Adipocyte (in vitro differentiated cells): ENCODE data around the gene KPNA5.
"Not testable (repeated sequence)": the region's sequence is repeated elsewhere in the genome, so short reads cannot be mapped to it uniquely, and the experiment has no call there.

Source experiments
- DNase-seq: peaks from one replicate; pipeline ENCODE4 v3.0.0-alpha.2; 2015; ENCODE audit warnings: low read depth
- H3K27me3 ChIP-seq: replicated peaks from 2 replicates; pipeline ENCODE4 v1.7.0; 2013; ENCODE audit warnings: mild to moderate bottlenecking, low read length, moderate library complexity; ENCODE audit not compliant: control insufficient read depth, insufficient read depth
- H3K36me3 ChIP-seq: 2 replicates; pipeline ENCODE4 v1.7.0; 2013; ENCODE audit warnings: low read length, mild to moderate bottlenecking, moderate library complexity; ENCODE audit not compliant: control insufficient read depth, insufficient read depth, severe bottlenecking
- H3K4me1 ChIP-seq: 2 replicates; pipeline ENCODE4 v1.7.0; 2013; ENCODE audit warnings: mild to moderate bottlenecking, low read length, moderate library complexity; ENCODE audit not compliant: control insufficient read depth, insufficient read depth
- H3K4me3 ChIP-seq: 2 replicates; pipeline ENCODE4 v1.7.0; 2013; ENCODE audit warnings: mild to moderate bottlenecking, low read length, moderate library complexity
- H3K9ac ChIP-seq: 2 replicates; pipeline ENCODE4 v1.7.0; 2013; ENCODE audit warnings: mild to moderate bottlenecking, low read length, moderate library complexity
- H3K9me3 ChIP-seq: 2 replicates; pipeline ENCODE4 v1.7.0; 2013; ENCODE audit warnings: mild to moderate bottlenecking, low read length, moderate library complexity; ENCODE audit not compliant: control insufficient read depth

Gene KPNA5

DNA sequence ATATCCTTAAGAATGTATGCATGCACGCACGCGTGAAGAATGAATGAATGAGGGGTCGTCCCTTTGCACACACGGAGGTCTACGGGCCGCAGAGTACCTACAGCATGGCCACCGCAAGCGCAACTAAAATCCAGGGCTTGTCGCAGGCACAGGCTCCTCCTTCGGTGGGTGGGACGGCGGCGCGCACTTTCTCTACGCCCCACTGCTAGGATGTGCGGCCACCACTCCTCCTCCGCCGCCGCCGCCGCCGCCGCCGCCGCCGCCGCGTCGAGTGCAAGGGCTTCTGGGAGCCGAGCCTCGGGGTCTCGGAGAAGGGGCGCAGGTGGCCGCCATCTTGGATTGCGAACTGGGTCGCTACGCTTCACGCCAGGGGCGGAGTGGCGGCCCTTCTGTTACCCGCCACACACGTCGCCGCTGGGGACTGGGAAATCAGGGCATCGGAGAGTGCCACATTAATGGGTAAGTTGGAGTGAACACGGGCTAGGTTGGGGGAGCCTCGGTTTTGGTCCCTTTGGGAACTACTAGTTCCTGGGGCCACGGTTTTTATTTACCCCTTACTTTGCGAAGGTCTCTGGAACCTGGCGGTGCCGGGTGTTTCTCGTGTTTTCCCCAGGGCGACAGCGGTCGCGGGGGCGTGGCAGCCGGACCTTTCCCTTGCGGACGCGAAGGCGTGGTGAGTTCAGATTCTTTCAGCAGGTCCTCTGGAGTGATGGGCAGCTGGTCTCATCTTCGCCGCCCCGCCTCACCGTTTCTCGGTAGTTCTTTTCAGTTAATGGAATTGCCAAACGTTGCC, at the start of gene KPNA5:
Gene KPNA5 (plus strand): TSS at position 332 of the 793 bp plus-strand sequence. CDS start 124 bp downstream, at position 456.
- Histone ChIP-seq H3K9me3 (no peaks in the 10 kb centered on the region), H3K4me3 (peak within 1 kb of the TSS; percentile 96), H3K9ac (peak within 1 kb of the TSS; percentile 96), H3K36me3 (peaks cover 3% of the 10 kb centered on the region), H3K27me3 (no peaks in the 10 kb centered on the region), H3K4me1 (peaks cover 18% of the 10 kb centered on the region)
- DNase-seq = peak; percentile 95

DNA sequence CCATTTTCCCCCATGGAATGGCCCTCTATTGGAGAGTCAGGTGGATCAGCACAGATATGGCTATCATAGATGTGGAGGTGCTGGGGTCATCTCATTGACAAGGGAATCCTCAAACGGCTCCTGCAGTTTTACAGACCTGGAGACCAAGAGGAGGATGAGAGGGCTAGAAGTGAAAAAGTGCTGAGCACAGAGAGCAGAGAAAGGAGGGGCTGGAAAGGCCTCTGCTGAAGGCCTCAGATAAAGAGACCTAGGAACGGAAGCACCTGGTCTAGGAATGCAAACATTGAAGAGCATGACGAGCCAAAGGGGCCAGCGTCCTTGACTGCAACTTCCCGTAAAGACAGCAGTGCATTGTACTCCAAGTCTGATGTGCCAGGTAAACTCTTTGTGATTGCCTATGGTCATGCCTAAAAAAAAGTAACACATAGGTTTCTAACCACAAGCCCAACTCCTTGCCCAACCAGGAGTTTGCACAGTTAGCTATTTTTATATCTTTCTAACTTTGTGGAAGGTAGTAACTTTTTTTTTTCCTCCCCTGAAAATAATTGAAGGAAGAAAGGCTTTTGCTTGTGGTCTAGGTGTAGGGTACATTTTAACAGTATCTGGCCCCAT, 49.5 kb upstream of the KPNA5 start:
- H3K36me3 ChIP-seq = peaks cover 16% of the 10 kb centered on the region
- no peaks in the 10 kb centered on the region for H3K4me1 ChIP-seq
- no peaks in the 10 kb centered on the region for H3K27me3 ChIP-seq
- no peak for DNase-seq
- H3K9me3 ChIP-seq = no peaks in the 10 kb centered on the region
- no peak overlapping the region for H3K9ac ChIP-seq
- no peak overlapping the region for H3K4me3 ChIP-seq

DNA sequence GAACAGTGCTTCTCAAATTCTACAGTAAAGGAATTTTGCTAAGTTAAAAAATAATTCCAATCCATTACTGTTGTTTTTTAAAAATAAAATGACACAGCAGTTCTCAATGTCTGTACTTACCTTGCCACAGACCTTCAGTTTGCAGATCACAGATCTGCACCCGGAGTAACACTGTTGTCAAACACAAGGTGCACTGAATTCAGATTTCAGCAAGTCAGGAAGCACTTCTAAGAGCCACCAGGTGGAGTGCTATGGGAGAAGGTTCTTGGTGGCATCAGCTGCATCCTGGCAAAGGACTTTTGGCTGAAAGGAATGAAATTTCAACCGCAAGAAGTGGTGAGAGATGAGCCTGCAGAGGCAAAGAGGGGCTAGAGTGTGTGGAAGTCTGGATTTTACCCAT, 47.3 kb upstream of the KPNA5 start:
- Histone ChIP-seq H3K9ac (no peak overlapping the region), H3K9me3 (no peaks in the 10 kb centered on the region), H3K27me3 (no peaks in the 10 kb centered on the region), H3K36me3 (peaks cover 17% of the 10 kb centered on the region), H3K4me3 (no peak overlapping the region), H3K4me1 (no peaks in the 10 kb centered on the region)
- no peak for DNase-seq

DNA sequence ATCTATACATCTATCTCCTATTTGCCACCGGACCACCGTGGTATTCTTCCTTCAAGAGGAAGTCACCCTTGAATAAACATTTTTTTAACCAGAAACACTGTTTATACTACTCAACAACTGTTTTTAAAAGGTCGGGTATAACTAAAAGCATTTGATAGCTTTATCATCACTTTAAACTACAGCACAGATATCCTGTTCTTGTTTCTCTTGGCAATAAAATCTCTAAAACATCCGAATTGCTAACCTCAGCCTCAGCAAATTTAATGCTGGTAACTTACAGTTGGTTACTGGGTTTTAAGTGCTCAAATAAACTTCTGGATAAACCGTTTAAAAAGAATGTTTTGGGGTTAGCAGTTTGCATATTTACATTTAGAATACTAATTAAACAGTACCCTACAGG, 32.9 kb upstream of the KPNA5 start:
- no peaks in the 10 kb centered on the region for H3K9me3 ChIP-seq
- H3K27me3 ChIP-seq = no peaks in the 10 kb centered on the region
- DNase-seq = peak; percentile 26
- no peak overlapping the region for H3K4me3 ChIP-seq
- no peaks in the 10 kb centered on the region for H3K4me1 ChIP-seq
- no peak overlapping the region for H3K9ac ChIP-seq
- peaks cover 31% of the 10 kb centered on the region for H3K36me3 ChIP-seq

DNA sequence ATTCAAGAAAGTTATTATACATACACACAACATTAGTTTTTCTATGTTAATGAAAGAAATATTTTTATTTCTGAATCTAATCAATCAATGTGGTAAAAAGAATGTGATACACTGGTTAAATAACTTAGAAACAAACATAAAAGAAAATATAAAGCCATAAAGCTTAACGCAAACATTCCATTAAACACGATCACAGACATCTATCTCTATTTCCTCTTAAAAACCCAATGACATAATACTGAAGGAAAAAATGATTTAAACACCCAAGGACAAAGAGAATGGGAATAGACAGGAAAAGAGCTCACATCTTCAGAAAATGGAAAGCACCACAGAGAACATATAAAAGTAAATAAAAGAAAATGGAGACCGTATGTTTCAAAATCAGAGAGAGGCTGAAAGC, 31.9 kb upstream of the KPNA5 start:
- H3K9me3 ChIP-seq = no peaks in the 10 kb centered on the region

DNA sequence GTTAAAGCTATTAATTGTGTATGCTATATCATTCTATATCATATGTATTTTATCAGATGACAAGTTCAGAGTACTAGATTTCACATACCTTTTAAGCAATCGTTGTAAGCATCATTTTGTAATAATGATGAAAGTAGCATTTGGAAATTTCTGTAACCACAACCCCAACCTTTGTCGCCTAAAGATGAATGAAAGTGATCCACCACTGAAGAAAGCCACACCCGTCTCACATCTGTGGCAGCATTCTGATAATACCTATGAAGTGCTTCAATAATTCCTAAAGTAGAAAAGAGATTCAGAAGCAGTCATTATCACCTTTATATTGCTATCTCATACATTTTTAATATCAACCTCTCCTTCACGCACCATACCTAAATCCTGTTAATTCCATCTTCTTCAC, 29.1 kb upstream of the KPNA5 start:
- peaks cover under 1% of the 10 kb centered on the region for H3K4me1 ChIP-seq
- no peak for DNase-seq
- H3K9ac ChIP-seq = no peak overlapping the region
- peaks cover 42% of the 10 kb centered on the region for H3K36me3 ChIP-seq
- no peaks in the 10 kb centered on the region for H3K27me3 ChIP-seq
- no peaks in the 10 kb centered on the region for H3K9me3 ChIP-seq
- H3K4me3 ChIP-seq = no peak overlapping the region

More for the DNA sequence above, 31.9 kb upstream of the KPNA5 start:
- no peak for DNase-seq
- Histone ChIP-seq H3K27me3 (no peaks in the 10 kb centered on the region), H3K9ac (no peak overlapping the region), H3K4me1 (no peaks in the 10 kb centered on the region), H3K4me3 (no peak overlapping the region), H3K36me3 (peaks cover 31% of the 10 kb centered on the region)

DNA sequence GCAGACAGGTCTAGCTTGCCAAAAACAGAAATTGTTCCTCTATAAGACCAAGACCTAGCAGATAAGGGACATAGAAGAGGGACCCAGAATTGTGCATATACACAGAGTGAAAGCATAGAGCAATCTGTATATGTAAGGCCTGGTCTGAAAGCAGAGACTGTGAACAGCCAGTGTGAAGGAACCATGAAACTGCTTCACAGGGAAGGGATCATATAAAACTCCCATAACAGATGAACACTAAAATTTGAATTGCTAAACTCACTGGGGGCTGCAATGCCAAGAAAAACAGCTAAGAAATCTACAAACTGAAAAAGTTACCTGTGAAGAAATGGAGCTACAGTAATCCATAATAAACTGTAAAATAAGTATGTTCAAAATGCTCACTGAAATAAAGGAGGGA, 19.4 kb upstream of the KPNA5 start:
- no peak overlapping the region for H3K9ac ChIP-seq
- H3K36me3 ChIP-seq = peaks cover 6% of the 10 kb centered on the region
- no peaks in the 10 kb centered on the region for H3K27me3 ChIP-seq
- DNase-seq = no peak
- H3K4me1 ChIP-seq = peaks cover 30% of the 10 kb centered on the region
- H3K4me3 ChIP-seq = no peak overlapping the region
- no peaks in the 10 kb centered on the region for H3K9me3 ChIP-seq

DNA sequence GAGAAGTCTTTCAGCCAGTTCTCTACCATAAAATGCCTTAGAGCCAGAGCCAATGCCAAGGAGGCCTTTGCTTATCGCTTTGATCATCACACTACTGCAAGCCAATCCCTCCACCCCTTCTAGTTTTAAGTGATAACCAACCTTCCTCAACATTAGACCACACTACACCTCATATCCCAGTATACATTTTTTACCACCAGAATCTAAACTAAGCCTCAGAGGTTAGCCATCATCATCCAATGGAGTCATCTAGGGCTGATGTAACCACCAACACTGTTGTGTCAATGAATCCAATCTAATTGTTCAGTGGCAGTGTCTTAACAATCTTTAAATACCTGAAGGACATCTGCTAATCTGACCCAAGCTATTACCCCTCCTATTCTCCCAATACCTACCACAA, 18.8 kb upstream of the KPNA5 start:
- Histone ChIP-seq H3K4me3 (no peak overlapping the region), H3K4me1 (peaks cover 32% of the 10 kb centered on the region), H3K9ac (no peak overlapping the region), H3K27me3 (no peaks in the 10 kb centered on the region), H3K9me3 (no peaks in the 10 kb centered on the region), H3K36me3 (peaks cover 5% of the 10 kb centered on the region)
- DNase-seq = no peak

DNA sequence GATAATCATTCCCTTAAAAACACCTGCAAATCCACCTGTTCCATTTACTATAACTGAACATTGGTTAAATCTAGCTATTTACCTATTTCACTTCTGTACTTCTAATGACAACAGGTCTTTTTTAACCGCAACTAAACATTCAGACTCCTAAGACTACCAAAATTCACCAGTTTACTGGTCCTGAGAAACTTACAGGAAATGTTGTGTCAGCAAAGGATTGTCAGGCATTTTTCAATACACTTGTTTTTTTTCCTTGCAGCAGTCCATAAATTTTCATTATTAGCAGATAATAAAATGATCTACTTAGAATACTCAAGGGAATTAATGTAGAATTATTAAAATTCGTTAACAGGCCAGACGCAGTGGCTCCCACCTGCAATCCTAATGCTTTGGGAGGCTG, 17.7 kb upstream of the KPNA5 start:
- Histone ChIP-seq H3K27me3 (no peaks in the 10 kb centered on the region), H3K4me3 (no peak overlapping the region), H3K36me3 (peaks cover 2% of the 10 kb centered on the region), H3K4me1 (peaks cover 34% of the 10 kb centered on the region), H3K9me3 (no peaks in the 10 kb centered on the region), H3K9ac (no peak overlapping the region)
- no peak for DNase-seq

DNA sequence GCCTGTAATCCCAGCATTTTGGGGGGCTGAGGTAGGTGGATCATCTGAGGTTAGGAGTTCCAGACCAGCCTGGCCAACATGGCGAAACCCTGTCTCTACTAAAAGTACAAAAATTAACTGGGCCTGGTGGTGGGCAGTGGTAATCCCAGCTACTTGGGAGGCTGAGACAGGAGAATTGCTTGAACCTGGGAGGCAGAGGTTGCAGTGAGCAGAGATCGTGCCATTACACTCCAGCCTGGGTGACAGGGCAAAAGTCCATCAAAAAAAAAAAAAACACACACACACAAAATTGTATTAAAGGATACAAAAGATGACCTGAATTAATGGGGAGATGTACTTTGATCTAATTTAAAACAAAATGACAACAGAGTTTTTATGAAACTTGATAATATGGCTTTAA, 16.8 kb upstream of the KPNA5 start:
- not testable (repeated sequence) for H3K27me3 ChIP-seq, H3K36me3 ChIP-seq, H3K4me3 ChIP-seq, H3K9me3 ChIP-seq, H3K9ac ChIP-seq, DNase-seq
- H3K4me1 ChIP-seq = peaks cover 34% of the 10 kb centered on the region

DNA sequence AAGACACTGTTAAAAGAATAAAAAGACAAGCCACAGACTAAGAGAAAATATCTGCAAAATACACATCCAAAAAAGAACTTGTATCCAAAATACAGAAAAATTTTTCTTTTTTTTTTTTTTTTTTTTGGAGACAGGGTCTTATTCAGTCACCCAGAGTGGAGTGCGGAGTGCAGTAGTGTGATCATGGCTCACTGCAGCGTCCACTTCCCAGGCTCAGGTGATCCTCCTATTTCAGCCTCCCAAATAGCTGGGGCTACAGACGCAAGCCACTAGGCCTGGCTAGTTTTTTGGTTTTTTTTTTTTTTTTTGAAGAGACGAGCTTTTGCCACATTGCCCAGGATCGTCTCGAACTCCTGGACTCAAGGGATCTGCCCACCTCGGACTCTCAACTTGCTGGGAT, 15.5 kb upstream of the KPNA5 start:
- Histone ChIP-seq H3K4me3 (peak overlapping the region; percentile 15), H3K9me3 (no peaks in the 10 kb centered on the region), H3K36me3 (no peaks in the 10 kb centered on the region), H3K4me1 (peaks cover 34% of the 10 kb centered on the region), H3K9ac (peak overlapping the region; percentile 29), H3K27me3 (no peaks in the 10 kb centered on the region)
- no peak for DNase-seq
